Measurements from ENCODE around the gene FAM161A.
"Not testable (repeated sequence)": the region's sequence is repeated elsewhere in the genome, so short reads cannot be mapped to it uniquely, and the experiment has no call there.

Gene FAM161A

DNA sequence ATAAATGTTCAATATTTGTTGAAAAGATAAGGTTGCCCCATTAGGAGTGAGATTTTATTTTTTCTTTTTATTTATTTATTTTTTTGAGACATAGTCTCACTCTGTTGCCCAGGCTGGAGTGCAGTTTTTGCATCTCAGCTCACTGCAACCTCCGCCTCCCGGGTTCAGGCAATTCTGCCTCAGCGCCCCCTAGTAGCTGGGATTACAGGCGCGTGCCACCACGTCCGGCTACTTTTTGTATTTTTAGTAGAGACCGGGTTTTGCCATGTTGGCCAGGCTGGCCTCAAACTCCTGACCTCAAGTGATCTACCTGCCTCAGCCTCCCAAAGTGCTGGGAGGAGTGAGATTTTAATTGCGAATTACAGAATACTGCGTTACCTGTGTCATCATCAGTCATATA is 2.6 kb downstream of the FAM161A start:
- in situ Hi-C loops (cut with HindIII; ENCODE audit: low sequenced_read_pairs), result loop anchor here (25.0 kb wide), 1 partner anchor 339 kb away; no protein-coding TSS in a partner anchor

DNA sequence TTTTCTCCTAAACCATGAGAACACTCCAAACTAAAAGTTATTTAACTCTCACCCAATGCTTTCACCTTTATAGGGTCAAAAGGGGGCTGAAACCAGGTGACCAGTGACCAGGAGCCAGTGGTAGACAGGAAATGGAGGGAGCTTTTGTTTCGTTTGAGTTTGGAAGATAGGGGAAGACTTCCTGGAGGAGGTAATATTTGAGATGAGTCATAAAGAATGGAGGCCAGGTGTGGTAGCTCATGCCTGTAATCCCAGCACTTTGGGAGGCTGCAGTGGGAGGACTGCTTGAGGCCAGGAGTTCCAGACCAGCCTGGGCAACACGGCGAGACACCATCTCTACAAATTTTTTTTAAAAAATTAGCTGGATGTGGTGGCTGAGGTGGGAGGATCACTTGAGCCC is 8.5 kb downstream of the FAM161A start:
- in situ Hi-C loops (cut with HindIII; ENCODE audit: low sequenced_read_pairs), result no loop called here

GRCh38 chr2:61841286-61841685 is 12.6 kb downstream of the FAM161A start:
- in situ Hi-C loops (cut with HindIII; ENCODE audit: low sequenced_read_pairs), result no loop called here

GRCh38 chr2:61834893-61835292 is 19.0 kb downstream of the FAM161A start:
- in situ Hi-C loops (cut with HindIII; ENCODE audit: low sequenced_read_pairs), result no loop called here

- in situ Hi-C loops (cut with HindIII; ENCODE audit: low sequenced_read_pairs), result no loop called here
Observed at GRCh38 chr2:61833971-61834370, 19.9 kb downstream of the FAM161A start.

GRCh38 chr2:61832183-61832841 is 21.5 kb downstream of the FAM161A start:
- in situ Hi-C loops (cut with HindIII; ENCODE audit: low sequenced_read_pairs), result no loop called here

- in situ Hi-C loops (cut with HindIII; ENCODE audit: low sequenced_read_pairs), result no loop called here
Observed at GRCh38 chr2:61822255-61822654, 31.6 kb downstream of the FAM161A start.

GRCh38 chr2:61816480-61817355 is 37.1 kb downstream of the FAM161A start:
- in situ Hi-C loops (cut with HindIII; ENCODE audit: low sequenced_read_pairs), result loop anchor here (5.0 kb wide), 1 partner anchor 94 kb away; no protein-coding TSS in a partner anchor

DNA sequence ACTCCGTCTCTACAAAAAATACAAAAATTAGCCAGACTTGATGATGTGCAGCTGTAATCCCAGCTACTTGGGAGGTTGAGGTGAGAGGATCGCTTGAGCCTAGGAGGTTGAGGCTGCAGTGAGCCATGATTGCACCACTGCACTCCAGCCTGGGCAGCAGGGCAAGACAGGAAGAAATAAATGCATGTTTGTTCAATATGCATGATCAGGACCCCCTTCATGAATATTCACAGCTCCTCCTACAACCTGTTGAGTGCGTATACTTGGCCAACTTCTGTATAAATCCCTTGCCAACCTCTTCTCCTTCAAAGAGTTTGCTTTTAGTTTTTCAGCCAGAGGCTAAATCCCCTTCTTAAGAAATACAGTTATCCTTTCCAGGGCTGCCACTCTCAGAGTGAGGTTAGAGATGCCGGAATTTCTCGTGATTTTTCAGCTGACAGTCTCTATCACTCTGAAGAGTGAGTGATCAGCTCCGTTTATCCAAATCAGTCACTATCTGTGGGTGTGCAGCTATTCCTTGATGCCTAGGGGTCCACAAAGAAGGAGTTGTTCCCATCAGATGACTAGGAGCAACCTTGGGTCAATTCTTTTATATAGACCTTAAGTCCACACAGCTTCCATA is 39.2 kb downstream of the FAM161A start:
- in situ Hi-C loops (cut with HindIII; ENCODE audit: low sequenced_read_pairs), result loop anchor here (5.0 kb wide), 1 partner anchor 92 kb away; no protein-coding TSS in a partner anchor

- in situ Hi-C loops (cut with HindIII; ENCODE audit: low sequenced_read_pairs), result not testable (repeated sequence)
Observed at GRCh38 chr2:61813314-61813713, 40.5 kb downstream of the FAM161A start.

DNA sequence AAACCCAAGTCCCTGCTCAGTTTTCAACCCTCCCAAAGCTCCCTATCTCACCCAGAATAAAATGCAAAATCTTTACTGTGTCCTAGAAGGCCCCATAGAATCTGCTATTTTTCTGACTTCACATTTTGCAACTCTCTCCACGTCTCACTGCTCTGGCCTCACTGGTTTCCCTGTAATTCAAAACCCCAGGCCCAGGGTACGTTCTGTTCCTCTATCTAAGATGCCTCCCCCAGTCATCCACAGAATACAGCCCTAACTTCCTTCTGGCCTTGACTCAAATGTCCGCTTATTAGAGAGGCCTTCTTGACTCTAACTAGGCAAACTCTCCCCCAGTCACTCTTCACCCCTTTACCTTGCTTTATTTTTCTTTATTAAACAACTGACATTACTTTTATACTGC is 42.0 kb downstream of the FAM161A start:
- in situ Hi-C loops (cut with HindIII; ENCODE audit: low sequenced_read_pairs), result no loop called here

GRCh38 chr2:61810203-61810602 is 43.7 kb downstream of the FAM161A start:
- in situ Hi-C loops (cut with HindIII; ENCODE audit: low sequenced_read_pairs), result not testable (repeated sequence)

DNA sequence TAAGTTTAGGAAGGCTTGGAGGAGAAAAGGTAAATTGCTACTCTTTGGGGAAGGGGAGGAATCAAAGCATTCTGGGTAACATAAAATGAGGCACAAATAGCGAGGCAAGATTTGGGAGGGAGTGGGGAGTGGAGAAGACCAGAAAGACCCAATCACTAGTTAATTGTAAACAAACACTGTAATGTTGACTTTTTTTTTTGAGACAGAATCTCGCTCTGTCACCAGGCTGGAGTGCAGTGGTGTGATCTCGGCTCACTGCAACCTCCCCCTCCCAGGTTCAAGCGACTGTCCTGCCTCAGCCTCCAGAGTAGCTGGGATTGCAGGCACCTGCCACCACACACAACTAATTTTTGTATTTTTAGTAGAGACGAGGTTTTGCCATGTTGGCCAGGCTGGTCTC is 45.2 kb downstream of the FAM161A start:
- in situ Hi-C loops (cut with HindIII; ENCODE audit: low sequenced_read_pairs), result not testable (repeated sequence)

GRCh38 chr2:61807036-61807757 is 46.7 kb downstream of the FAM161A start:
- in situ Hi-C loops (cut with HindIII; ENCODE audit: low sequenced_read_pairs), result no loop called here

DNA sequence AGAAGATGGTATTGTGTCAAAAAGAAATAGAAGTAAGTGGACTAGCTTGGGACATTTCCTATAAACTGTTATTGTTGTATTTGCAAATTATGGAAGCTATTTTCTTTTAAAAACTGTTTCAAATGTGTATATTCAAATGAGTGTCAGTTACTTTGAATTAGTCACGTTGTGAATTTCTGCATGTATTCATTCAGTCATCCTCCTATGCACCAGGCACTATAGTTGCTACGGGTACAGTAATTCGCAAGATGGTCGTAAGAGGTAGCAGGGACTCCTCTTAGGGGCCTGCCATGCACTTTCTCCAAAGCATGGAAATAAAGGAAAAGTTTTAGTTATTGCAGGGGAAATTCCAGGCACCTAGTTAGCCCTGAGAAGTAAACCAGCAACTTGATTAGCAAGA is 51.3 kb downstream of the FAM161A start:
- in situ Hi-C loops (cut with HindIII; ENCODE audit: low sequenced_read_pairs), result no loop called here

DNA sequence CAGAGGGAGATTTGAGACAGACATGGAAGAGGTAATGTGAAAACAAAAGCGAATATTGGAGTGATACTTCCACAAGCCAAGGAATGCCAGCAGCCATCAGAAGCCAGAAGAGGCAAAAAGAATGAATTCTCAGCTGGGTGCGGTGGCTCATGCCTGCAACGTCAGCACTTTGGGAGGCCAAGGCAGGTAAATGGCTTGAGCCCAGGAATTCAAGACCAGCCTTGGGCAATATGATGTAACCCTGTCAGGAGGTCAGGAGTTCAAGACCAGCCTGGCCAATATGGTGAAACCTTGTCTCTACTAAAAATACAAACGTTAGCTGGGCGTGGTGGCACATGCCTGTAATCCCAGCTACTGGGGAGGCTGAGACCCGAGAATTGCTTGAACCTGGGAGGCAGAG is 54.8 kb downstream of the FAM161A start:
- in situ Hi-C loops (cut with HindIII; ENCODE audit: low sequenced_read_pairs), result no loop called here

DNA sequence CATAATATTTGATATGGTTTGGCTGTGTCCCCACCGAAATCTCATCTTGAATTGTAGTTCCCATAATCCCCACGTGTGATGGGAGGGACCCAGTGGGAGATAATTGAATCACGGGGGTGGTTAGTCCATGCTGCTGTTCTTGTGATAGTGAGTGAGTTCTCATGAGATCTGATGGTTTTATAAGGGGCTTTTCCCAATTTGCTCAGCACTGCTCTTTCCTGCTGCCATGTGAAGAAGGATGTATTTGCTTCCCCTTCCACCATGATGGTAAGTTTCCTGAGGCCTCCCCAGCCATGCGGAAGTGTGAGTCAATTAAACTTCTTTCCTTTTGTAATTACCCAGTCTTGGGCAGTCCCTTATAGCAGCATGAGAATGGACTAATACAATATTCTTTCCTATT is 56.4 kb downstream of the FAM161A start:
- in situ Hi-C loops (cut with HindIII; ENCODE audit: low sequenced_read_pairs), result not testable (repeated sequence)

DNA sequence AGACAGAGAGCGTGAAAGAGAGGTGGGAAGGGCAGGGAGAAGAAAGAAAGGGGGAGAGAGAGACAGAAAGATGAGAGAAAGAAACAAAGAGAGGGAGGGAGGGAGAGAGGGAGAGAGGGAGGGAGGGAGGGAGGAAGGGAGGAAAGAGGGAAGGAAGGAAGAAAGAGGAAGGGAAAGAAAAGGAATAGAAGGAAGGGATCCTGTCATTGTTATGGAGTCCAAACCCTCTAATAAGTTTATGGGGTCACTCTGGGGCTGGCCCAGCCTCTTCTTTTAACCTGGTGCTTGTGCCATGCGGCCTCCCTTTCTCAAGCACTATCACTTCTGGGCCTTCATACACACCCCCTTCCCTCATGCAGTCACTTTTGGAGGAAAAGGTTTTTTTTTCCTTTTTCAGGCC is 58.5 kb downstream of the FAM161A start:
- in situ Hi-C loops (cut with HindIII; ENCODE audit: low sequenced_read_pairs), result no loop called here

- in situ Hi-C loops (cut with HindIII; ENCODE audit: low sequenced_read_pairs), result no loop called here
Observed at GRCh38 chr2:61793389-61793836, 60.4 kb downstream of the FAM161A start.

DNA sequence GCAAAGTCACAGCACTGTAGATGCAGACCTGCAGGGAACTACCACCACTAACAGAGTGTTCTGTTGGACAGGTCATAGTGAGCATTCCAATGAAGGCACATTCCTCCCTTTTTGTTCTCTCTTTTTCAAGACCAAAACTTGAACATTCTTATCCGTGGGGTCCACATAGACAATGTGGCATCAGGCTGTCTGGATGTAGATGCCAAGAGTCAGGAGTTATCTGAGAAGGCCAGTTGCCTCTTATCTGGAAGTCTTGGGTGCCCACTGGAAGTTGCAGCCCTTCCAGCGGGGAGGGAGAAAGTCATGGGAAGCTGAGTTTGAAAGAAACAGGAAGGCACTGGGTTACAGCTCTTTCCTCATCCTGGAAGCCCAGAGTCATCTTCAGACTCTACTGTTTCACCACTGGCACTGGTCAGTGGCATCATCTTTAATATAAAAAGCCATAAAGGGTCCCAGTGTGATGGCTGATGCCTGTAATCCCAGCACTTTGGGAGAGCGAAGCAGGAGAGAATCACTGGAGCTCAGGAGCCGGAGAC is 61.4 kb downstream of the FAM161A start:
- in situ Hi-C loops (cut with HindIII; ENCODE audit: low sequenced_read_pairs), result no loop called here
